H1 (cell line): ENCODE results near the gene SMCHD1. TPM values are rescaled to one million over a fixed set of nuclear protein-coding genes. Genes with fewer than 3 reads are reported as not detected.

Experiments used
- BCL11A ChIP-seq, 2 experiments: IDR thresholded peaks; one replicate each; pipeline ENCODE4 v1.6.1; 2011; ENCODE audit warnings: low read depth in 2 of 2, low read length in 2 of 2, mild to moderate bottlenecking in 2 of 2
- SAP30 ChIP-seq: fragments of 300-600 bp; sonication (generic); IDR thresholded peaks from 2 replicates; pipeline ENCODE4 v1.7.1; 2012; ENCODE audit warnings: low read length, moderate library complexity, mild to moderate bottlenecking, inconsistent platforms; ENCODE audit not compliant: insufficient read depth, insufficient replicate concordance
- polyA plus RNA-seq, 7 experiments: library from polyadenylated mRNA; depleted of rRNA in 3 of 7; stranded (reverse) in 5 of 7; unstranded in 2 of 7; fragments of >200 nt in 5 of 7; fragments of 200-250 nt in 2 of 7; gene quantifications; 1 replicate in 5 of 7; 2 replicates in 1 of 7; 4 replicates in 1 of 7; pipeline versions ENCODE4 v1.2.1 to v1.2.3, GENCODE V29; 2011 to 2013; ENCODE audit warnings: missing spikeins in 2 of 7, mixed read lengths in 2 of 7
- total RNA-seq: library from RNA; stranded (reverse); fragmentation: NEBNext Ultra II Directional; extraction: Animal tissue kit (Norgen Biotek cat#: 25700); gene quantifications from 2 replicates; pipeline ENCODE4 v1.2.1, GENCODE V29; 2021

The SMCHD1 gene
- total and polyA plus RNA-seq, 2 of the 8 experiments (the other 6 are each of a cell fraction or from before 2014, with no cell fraction given): 9.3 to 32.0 TPM

DNA sequence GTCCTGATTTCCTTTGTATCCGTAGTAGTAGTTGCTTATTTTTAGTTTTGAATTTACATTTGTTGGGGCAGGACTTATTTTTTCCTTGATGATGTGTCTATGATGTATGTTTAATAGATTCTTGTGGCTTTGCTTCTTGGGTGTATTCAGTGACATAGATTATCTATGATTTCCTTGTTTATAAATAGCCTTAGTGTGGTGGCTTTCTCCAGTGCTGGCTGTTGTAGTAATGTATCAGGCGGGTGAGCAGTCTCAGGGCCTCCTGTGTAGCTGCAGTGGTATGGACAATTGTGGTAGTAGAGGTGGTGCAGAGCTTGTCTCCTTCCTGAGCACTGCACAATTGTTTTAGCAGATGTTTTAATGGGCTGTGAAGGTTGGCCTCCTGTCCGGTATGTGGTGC is 60.5 kb downstream of the SMCHD1 start (continued):
- TF ChIP-seq BCL11A (IDR thresholded peaks at IDR 0.05; ENCODE audit: low read depth in 2 of 2, low read length in 2 of 2) (no peak), SAP30 (no peak)
